Stimulated activated CD4-positive, alpha-beta T cell treated with anti-CD3 and anti-CD28 coated beads, Interleukin-2, amount 100 ng/mL, for 4 hours (primary cell): ENCODE results near the gene PITPNC1.
"Not testable (repeated sequence)": the region's sequence is repeated elsewhere in the genome, so short reads cannot be mapped to it uniquely, and the experiment has no call there.

Experiments used
- DNase-seq: peaks from one replicate; pipeline ENCODE4 v3.0.0-alpha.2; 2020; ENCODE audit warnings: low read depth

The PITPNC1 gene

GRCh38 chr17:67651218-67651579, 274.1 kb downstream of the PITPNC1 start:
- not testable (repeated sequence) for DNase-seq

DNA sequence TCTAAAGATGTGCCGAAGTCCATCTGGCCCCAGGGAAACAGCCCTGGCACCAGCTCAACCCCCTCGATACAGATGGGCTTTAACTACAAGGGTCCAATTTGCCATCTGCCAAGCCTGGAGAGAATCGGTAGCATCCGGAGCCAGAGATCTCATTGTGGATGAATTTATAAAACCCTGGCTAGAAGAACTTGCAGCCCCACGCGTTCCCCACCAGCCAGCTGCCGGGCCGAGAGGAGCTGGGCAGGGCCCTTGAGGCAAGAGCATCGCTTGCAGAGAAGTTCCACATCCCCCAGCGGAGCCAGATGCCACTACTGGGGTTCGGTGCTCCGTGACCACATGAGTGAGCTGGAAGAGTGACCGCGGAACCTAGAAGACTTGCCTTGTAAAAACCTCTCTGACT, 275.4 kb downstream of the PITPNC1 start:
- no peak for DNase-seq

DNA sequence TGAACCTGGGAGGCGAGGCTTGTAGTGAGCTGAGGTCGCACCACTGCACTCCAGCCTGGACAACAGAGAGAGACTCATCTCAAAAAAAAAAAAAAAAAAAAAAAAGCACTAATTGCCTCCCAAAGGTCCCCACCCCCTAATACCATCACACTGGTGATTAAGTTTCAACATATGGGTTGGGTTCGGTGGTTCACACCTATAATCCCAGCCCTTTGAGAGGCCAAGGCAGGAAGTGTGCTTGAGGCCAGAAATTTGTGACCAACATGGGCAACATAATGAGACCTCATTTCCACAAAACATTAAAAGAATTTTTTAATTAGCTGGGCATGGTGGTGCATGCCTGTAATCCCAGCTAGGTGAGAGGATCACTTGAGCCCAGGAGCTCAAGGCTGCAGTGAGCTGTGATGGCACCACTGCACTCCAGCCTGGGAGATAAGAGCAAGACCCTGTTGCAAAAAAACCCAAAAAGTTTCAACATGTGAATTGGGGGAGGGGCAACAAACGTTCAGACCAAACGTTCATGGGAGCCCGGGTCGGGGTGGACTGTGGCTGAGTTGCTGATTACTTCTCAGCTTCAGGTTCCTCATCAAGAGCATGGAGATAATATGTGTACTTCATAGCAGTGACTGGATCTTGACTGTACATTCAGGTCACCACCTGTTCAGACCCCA, 278.5 kb downstream of the PITPNC1 start:
- no peak for DNase-seq

DNA sequence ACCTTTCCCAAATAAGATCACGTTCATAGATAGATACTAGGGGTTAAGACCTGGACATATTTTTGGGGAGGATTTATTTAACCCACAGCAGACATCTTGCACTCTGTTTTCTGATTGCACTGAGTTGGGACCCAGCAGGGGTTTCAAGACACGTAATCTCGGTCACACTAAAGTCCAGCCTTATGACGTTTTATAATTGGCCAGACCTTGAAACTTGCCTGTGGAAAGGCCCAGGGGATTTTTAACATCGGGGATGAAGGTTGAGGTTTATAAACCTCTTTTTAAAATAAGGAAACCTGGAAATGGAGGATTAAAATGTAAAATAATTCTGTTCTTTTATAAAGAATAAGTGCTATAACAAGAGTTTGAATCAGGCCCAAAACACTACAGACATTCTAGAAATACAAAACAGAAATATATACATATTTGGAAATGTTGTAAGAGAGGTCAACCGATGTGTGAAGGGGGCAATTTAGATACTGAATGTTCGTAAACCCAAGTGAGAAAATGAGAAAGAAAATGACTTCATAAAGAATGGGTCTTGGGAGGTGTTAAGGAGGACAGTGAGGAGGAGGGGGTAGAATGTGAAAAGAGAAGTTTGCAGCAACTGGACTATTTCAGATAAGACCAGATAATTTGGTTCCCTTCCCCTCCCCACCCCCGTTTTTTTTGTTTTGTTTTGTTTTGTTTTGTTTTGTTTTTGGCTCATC, 279.6 kb downstream of the PITPNC1 start:
- DNase-seq: no peak

DNA sequence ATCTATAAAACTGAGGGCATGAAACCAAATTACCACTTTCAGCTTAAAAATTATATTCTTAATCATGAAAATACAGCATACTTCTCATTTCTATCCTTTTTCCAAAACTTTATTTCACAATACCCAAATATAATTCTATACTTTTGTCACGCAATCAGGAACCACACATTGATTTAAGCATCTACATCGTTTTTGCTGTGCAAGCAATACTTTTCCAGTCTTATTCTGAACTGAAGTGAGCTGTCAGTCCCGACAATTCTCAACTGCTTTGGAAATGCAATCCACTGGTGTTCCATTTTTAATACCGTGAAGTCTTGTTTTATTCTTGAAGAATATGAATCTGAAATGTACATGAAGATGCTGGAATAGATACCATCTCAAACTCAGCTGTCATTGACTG, 280.5 kb downstream of the PITPNC1 start:
- DNase-seq: no peak

DNA sequence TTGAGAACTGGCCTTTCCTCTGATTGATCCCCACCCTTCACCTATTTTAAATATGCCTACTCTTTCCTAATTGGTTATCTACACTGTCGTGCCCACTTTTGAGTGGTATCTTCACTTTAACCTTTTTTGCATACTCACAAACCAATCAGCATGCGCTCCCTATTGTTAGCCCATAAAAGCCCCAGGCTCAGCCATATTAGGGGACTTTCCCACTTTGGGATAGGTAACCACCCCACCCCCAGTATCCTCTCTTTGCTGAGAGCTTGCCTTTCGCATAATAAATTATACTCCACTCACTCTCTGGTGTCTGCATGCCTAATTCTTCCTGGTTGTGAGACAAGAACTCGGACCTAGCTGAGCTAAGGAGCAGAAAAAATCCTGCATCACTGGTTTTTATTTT, 281.2 kb downstream of the PITPNC1 start:
- DNase-seq: no peak

- no peak for DNase-seq
These were observed 281.9 kb downstream of the PITPNC1 start for GRCh38 chr17:67659028-67659427.

GRCh38 chr17:67662712-67663111, 285.6 kb downstream of the PITPNC1 start:
- no peak for DNase-seq

- DNase-seq: no peak
These were observed 286.4 kb downstream of the PITPNC1 start for GRCh38 chr17:67663457-67663856.

DNA sequence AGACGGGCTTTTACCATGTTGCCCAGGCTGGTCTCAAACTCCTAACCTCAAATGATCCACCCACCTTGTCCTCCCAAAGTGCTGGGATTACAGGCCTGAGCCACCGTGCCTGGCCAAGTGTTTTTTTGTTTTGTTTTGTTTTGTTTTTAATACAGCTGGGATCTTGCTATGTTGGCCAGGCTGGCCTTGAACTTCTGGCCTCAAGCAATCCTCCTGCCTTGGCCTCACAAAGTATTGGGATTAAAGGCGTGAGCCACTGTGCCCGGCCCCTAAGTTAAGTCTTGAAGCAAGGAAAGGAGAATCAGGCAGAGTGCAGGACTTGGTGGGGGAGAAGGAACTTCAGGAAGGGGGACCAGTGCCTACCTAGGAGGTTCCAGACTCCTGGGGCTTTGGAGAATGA, 288.9 kb downstream of the PITPNC1 start:
- DNase-seq: no peak

- DNase-seq: no peak
These were observed 289.6 kb downstream of the PITPNC1 start for GRCh38 chr17:67666710-67667109.

GRCh38 chr17:67671493-67671892, 294.4 kb downstream of the PITPNC1 start:
- DNase-seq: no peak

DNA sequence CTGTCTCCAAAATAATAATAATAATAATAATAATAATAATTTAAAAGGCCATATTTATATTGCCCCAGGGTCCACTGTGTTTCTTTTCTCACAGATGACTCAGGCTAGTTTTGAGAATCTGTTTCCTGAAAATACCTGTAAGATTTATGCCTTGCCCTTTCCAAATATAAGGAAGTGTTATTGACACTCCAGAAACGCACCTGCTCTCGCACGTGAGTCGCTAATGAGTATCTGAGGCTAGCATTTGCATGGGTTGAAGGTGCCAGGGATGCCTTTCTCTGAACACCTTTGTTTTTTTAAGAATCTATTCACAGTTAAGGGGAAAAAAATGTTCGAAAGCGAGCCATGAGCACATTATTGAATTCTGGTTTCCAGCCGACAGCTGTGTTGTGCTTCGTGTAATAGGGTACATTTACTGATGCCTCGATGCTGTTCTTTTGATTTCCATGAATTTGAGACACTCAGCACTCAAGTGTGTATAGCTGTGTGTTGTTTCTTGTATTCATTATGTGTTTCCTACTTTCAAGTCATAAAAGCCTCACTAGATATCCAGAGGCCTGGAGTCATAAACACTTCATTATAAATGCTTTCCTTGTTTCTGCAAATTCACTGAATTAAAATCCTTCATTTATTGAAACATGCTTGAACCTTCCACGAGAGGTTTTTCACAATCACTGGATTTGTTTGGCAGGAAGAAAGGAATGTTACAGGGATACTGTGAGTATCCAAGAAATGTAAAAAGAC, 295.7 kb downstream of the PITPNC1 start:
- no peak for DNase-seq

DNA sequence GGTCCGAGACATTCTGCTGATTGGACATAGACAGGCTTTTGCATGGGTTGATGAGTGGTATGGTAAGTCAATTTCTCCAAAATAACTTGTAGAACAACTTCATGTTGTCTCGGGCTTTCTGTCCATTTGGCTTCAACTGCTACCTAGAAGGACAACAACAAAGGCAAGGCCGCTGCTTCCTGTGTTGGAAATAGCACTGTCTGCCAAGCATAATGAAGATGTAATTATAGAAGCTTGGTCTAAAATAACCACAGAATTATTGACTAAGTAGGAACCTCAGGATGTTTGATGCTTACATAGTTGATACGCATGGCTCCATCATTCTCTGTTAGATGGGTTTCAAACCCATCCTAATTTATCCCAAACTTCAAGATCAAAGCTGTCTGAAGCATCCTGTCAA, 298.4 kb downstream of the PITPNC1 start:
- no peak for DNase-seq

GRCh38 chr17:67676305-67676704, 299.2 kb downstream of the PITPNC1 start:
- DNase-seq: no peak

DNA sequence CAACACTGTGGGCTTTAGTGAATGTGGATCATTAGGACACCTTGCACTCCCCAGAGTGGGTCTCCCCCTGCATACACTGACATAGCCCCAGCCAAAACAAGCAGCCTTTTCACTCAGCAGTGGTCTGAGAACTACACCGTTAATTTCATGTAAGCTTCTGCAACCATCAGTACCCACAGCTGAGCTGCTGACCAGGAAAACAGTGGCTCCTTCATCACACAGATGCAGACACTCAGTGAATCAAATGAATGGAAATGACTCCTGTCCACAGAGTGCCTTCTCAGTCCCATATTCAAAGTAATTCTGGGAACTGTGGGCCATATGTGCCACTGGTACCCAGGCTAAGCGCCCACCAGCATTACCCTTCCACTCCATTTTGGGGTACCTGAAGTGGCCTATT, 301.3 kb downstream of the PITPNC1 start:
- no peak for DNase-seq

DNA sequence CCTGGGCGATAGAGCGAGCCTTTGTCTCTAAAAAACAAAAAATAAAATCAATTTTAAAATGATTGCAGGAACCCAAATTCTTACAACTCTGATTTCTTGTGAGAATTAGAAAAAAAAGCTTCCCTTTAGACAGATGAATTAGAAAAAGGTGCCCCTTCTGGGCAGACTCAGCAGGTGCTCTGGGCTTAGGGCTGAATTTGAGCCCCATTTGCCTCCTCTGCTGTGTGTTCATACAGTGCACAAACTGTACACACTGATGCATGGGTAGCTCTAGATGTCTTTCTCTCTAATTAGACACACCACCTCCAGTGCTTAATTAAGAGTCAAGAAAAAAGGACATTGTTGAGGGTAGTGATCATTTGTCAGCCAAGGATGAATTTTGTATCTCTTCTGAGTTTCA, 302.1 kb downstream of the PITPNC1 start:
- DNase-seq: no peak

DNA sequence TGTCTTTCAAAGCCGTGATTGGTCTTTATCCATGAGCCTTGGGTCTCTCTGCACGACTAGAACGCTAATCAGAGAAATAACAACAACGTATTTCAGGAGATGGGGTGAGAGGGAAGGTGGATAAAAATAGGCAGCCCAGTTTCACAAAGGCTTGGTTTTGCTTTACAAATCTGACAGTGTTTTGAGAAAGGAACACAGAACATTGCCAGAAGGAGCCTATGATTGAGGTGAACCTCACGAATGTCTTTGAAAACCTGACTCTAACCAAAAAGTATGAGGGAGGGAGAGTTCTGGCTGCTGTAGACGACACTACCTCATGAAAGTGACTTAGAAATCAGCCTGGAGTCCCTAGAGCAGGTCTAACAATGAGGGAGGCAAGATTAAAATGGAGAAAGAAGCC, 302.6 kb downstream of the PITPNC1 start:
- DNase-seq: no peak

GRCh38 chr17:67680445-67681224, 303.6 kb downstream of the PITPNC1 start:
- no peak for DNase-seq

DNA sequence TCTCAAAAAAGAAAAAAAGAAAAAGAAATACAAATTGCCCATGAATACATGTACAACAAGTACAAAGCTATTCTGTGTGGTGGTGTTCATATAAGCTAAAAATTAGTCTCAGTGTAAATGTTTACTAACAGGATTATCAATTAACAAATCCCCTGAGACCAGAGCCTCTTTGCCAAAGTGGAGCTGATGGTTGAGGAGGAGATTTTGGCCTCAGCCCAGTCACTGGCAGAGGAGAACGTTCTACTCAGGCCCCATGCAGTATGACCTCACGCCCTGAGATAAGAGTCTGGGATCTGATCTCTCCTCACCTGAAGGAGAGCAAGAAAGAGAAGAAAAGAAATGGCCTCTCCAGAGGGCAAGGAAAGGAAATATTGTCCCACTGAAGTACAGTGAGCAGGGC, 305.1 kb downstream of the PITPNC1 start:
- no peak for DNase-seq

GRCh38 chr17:67685351-67685750, 308.3 kb downstream of the PITPNC1 start:
- DNase-seq: no peak

DNA sequence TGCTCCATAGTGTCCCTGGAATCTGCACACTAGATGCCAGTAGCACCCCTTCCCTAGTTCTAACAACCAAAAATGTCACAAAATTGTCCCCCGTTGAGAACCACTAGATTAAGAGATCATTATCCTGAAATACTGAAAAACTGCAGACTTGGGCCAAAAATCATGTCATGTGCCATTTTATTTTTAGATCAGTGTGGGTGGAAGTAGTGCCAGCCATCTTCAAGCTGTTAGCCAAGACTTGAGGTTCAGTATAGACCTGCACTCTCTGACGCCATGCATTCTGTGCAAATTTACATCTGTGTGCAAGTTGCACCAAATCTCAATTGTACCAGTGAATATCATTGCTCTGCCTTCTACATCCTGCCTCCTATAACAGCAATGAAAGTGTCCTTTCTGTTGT, 309.2 kb downstream of the PITPNC1 start:
- no peak for DNase-seq

DNA sequence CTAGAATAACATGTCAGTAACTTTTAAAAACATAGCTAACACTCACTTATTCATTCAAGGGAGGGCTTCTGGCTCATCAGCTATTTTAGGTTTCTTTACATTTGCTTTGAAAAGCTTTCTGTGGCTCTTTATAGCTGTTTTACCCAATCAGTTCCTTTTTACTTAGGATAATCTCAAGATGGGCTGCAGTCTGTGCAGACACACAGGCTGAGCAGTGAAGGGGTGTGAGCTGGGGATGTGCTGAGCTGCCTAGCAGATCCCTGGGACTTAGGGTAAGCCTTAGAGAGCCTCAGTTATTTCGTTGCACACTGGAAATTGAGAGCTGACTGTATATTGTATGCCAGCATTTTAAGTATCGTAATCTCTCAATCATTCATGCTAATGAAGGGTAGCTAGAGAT, 310.4 kb downstream of the PITPNC1 start:
- no peak for DNase-seq
